ENCODE measurements around the gene SPO11. TPM values are rescaled to one million over a fixed set of nuclear protein-coding genes. Genes with fewer than 3 reads are reported as not detected.

Gene SPO11
- total and polyA plus RNA-seq, 9 of the 15 experiments (the other 6 are each of a cell fraction or from before 2014, with no cell fraction given): not detected

GRCh38 chr20:57370316-57370715 is 40.7 kb downstream of the SPO11 start:
- H3K27ac ChIP-seq (ENCODE audit: extremely low read depth, low read depth, low read length): no peak overlapping the region
- no peak overlapping the region for H3K9ac ChIP-seq (ENCODE audit: insufficient read depth in 1 of 2, low read depth in 2 of 2, low read length in 2 of 2)
- no peak overlapping the region for H2AFZ ChIP-seq (ENCODE audit: low read depth, low read length)
- in situ Hi-C loops (cut with MboI): no loop called here
- BruUV-seq (replicated peaks): no TSS peak
- H3K9me3 ChIP-seq (replicated peaks; ENCODE audit: control insufficient read depth, insufficient read depth, low read depth, low read length): no peaks in the 10 kb centered on the region
- TF ChIP-seq USF1 (CRISPR knock-in tag; IDR thresholded peaks at IDR 0.05): no peak
- no peak for TF ChIP-seq ETV6 (IDR thresholded peaks at IDR 0.05; ENCODE audit: borderline replicate concordance in 1 of 2, low read depth in 2 of 2, low read length in 1 of 2)
- no peak for TF ChIP-seq ETV6 (CRISPR knock-in tag; IDR thresholded peaks at IDR 0.05; ENCODE audit: borderline replicate concordance)
- no peak for TF ChIP-seq ZBTB8A (IDR thresholded peaks at IDR 0.05; ENCODE audit: partially characterized antibody)
- TF ChIP-seq E4F1 (CRISPR knock-in tag; IDR thresholded peaks at IDR 0.05; ENCODE audit: borderline replicate concordance): no peak
- TF ChIP-seq FOS (IDR thresholded peaks at IDR 0.05; ENCODE audit: extremely low read depth, insufficient read length): no peak
- TF ChIP-seq E2F3 (CRISPR knock-in tag; IDR thresholded peaks at IDR 0.05): no peak
- no peak for TF ChIP-seq LCOR (CRISPR knock-in tag; IDR thresholded peaks at IDR 0.05)
- TF ChIP-seq, protein P1, sequence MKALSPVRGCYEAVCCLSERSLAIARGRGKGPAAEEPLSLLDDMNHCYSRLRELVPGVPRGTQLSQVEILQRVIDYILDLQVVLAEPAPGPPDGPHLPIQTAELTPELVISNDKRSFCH (CRISPR knock-in tag; IDR thresholded peaks at IDR 0.05): no peak
- TF ChIP-seq, protein P1 (tag; IDR thresholded peaks at IDR 0.05): no peak
- TF ChIP-seq XRCC4 (IDR thresholded peaks at IDR 0.05; ENCODE audit: extremely low read depth, insufficient read depth, insufficient read length): no peak
- TF ChIP-seq CTBP1 (IDR thresholded peaks at IDR 0.05; ENCODE audit: borderline replicate concordance): no peak
- TF ChIP-seq ARID1B (IDR thresholded peaks at IDR 0.05): no peak
- no peak for TF ChIP-seq FOXP1 (CRISPR knock-in tag; IDR thresholded peaks at IDR 0.05)
- no peak for TF ChIP-seq ZNF584 (CRISPR knock-in tag; IDR thresholded peaks at IDR 0.05; ENCODE audit: low read depth)
- WGBS (ENCODE audit: insufficient coverage, low coverage, missing lambda C conversion rate): 96% methylated on average over 9 of the region's 9 CpGs
- no peak overlapping the region for H3K4me2 ChIP-seq (ENCODE audit: insufficient read depth, low read length)
- 0 out of 2 replicates have a peak, but pooled peaks cover 3% of the 10 kb centered on the region for H4K20me1 ChIP-seq (replicated peaks; ENCODE audit: control insufficient read depth, insufficient read depth, low read length)
- H3K4me3 ChIP-seq: no peak overlapping the region
- no peaks in the 10 kb centered on the region for H3K27me3 ChIP-seq (ENCODE audit: control insufficient read depth in 2 of 2, insufficient read depth in 2 of 2, low read length in 2 of 2)
- intact Hi-C loops (cut with micrococcal nuclease): no loop called here
- H3K4me1 ChIP-seq (replicated peaks in 1 of 2; ENCODE audit: control insufficient read depth in 2 of 2, insufficient read depth in 2 of 2, low read length in 2 of 2): peaks cover 0 to 3% of the 10 kb centered on the region in 2 experiments; a peak in 1 of 5 replicates
- no peaks in the 10 kb centered on the region for H3K9me1 ChIP-seq (ENCODE audit: control insufficient read depth, insufficient read depth, low read length)
- DNase-seq (ENCODE audit: extremely low read depth in 1 of 4, low spot score in 3 of 4): no peak
- POLR2A ChIA-PET: interaction anchor here (0.6 to 0.9 kb wide), 3 partner anchors 17 to 223 kb away, joined by 3 read pairs; no protein-coding TSS in a partner anchor
- CTCF ChIA-PET (ENCODE audit: low intra/inter-chr PET ratio): no interaction called here
- peaks cover 100% of the 10 kb centered on the region for H3K36me3 ChIP-seq (ENCODE audit: control insufficient read depth, insufficient read depth, low read length)
- no peaks in the 10 kb centered on the region for H3K79me2 ChIP-seq (ENCODE audit: control insufficient read depth, insufficient read depth, low read length)
- FAIRE-seq: no peak
- no peak for ATAC-seq
